GM21381 (cell line): ENCODE results near the gene XAGE1B.
"Not testable (repeated sequence)": the region's sequence is repeated elsewhere in the genome, so short reads cannot be mapped to it uniquely, and the experiment has no call there.

Experiments used
- ATAC-seq: cut with Tn5 transposase; IDR thresholded peaks from one replicate; pipeline ENCODE4 v1.9.1; 2021; ENCODE audit warnings: mild to moderate bottlenecking, moderate library complexity; ENCODE audit not compliant: unreplicated experiment

The XAGE1B gene, protein sequence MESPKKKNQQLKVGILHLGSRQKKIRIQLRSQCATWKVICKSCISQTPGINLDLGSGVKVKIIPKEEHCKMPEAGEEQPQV

DNA sequence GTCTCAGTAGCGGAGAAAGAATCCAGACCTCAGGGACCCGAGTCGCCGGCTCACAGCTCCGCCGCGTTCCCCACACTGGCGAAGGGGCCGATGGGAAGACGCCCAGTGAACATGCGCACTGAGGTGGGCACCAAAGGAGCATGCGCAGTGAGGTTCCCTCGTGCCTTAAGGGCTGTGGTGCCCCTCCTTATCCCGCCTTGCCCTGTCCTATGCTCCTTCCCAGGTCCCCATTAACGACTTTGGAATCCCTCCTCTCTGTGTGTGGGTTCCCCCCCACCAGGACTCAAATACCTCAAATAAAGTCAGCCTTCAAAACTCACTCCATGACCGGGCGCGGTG is at the start of gene XAGE1B:
Gene XAGE1B, minus strand, starts transcription at position 77 of the 339 bp plus-strand sequence. CDS start 1,536 bp downstream, outside the sequence.
- ATAC-seq, result not testable (repeated sequence)

GRCh38 chrX:52563105-52563504 is 46.2 kb upstream of the XAGE1B start:
- no peak for ATAC-seq

DNA sequence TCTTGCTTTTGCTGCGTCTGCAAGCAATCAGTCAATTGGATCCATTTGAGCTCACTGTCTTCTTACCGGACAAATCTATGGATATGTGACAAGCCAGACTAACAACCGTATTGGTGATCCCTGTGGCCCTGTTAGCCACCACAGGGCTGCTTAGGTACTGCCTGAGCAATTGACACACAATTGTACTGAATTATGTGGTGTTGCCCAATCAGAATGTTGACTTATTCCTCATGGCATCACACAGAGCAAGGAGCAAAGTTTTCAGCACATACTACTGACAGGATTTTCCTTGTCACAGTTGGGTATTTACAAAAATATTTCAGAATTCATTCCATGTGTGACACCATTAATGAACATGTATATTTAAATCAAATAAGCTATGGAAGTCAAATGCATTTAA is 41.3 kb upstream of the XAGE1B start:
- ATAC-seq, result no peak

GRCh38 chrX:52556741-52557140 is 39.9 kb upstream of the XAGE1B start:
- no peak for ATAC-seq

- no peak for ATAC-seq
Measured at GRCh38 chrX:52553995-52554642, 37.3 kb upstream of the XAGE1B start.

- ATAC-seq, result not testable (repeated sequence)
Measured at GRCh38 chrX:52548769-52549168, 31.9 kb upstream of the XAGE1B start.

- no peak for ATAC-seq
Measured at GRCh38 chrX:52544147-52544840, 27.4 kb upstream of the XAGE1B start.

DNA sequence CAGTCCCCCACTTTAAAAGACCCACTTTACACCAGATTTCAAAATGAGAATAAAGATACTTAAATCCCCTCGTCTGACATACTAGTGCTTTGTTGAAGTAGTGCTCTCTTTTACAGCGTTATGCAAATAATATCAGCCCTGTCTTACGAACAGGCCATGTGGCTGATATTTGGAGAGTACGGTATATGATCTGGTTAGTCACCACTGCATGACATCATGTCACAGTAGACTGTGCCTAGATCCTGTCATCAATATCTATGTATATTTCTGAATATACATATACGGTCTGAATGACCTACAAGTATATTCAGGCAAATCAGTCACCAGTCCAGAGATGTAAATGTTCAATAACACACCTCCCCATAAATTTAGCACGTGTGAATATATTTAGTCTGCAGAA is 25.4 kb upstream of the XAGE1B start:
- ATAC-seq, result no peak

DNA sequence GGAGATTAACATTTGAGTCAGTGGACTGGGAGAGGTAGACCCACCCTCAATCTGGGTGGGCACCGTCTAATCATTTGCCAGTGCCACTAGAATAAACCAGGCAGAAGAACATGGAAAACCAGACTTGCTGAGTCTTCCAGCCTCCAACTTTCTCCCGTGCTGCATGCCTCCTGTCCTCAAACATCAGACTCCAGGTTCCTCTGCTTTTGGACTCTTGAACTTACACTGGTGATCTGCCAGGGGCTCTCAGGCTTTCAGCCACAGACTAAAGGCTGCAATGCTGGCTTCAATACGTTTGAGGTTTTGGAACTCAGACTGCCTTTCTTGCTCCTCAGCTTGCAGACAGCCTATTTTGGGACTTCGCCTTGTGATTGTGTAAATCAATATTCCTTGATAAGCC is 24.2 kb upstream of the XAGE1B start:
- ATAC-seq, result not testable (repeated sequence)

GRCh38 chrX:52516110-52516986 is 515 bp downstream of the XAGE1B start:
- not testable (repeated sequence) for ATAC-seq

DNA sequence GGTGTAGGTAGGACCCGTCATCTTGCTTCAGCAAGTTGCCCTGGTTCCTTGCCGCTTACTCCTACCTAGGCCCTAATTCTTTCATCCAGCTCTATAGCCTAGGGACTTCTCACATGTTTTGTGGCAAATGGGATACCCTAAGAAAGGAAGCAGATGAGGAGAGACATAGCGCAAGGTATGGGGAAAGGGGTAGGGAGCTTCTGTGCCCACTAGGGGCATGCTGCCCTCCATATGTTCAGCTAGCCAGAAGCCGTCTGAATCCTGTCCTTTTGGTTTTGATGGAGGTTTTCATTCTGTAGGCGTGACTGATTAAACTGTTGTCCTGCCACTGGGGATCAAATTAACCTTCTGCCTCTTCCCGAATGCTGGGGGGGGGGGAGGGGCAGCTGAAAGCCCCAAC is 5.7 kb downstream of the XAGE1B start:
- not testable (repeated sequence) for ATAC-seq

GRCh38 chrX:52509916-52510315 is 6.9 kb downstream of the XAGE1B start:
- ATAC-seq, result no peak

GRCh38 chrX:52507331-52507730 is 9.5 kb downstream of the XAGE1B start:
- no peak for ATAC-seq

DNA sequence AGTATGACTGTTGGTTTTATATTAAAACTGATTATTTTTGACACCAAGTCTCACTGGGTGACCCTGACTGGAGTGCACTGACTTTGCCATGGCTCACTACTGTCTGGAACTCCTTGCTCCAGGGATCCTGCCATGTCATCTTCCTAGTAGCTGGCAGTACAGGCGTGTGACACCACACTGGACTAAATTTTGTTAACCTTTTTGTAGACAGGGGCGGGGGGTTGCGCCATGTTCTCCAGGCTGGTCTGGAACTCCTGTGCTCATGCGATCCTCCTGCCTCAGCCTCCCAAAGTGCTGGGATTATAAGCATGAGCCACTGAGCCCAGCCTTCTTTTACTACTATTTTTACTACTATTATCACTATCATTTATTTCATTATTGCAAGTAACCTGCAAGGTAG is 12.3 kb downstream of the XAGE1B start:
- ATAC-seq, result no peak

DNA sequence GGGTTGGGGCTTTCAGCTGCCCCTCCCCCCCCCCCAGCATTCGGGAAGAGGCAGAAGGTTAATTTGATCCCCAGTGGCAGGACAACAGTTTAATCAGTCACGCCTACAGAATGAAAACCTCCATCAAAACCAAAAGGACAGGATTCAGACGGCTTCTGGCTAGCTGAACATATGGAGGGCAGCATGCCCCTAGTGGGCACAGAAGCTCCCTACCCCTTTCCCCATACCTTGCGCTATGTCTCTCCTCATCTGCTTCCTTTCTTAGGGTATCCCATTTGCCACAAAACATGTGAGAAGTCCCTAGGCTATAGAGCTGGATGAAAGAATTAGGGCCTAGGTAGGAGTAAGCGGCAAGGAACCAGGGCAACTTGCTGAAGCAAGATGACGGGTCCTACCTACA is 15.5 kb downstream of the XAGE1B start:
- ATAC-seq, result not testable (repeated sequence)

DNA sequence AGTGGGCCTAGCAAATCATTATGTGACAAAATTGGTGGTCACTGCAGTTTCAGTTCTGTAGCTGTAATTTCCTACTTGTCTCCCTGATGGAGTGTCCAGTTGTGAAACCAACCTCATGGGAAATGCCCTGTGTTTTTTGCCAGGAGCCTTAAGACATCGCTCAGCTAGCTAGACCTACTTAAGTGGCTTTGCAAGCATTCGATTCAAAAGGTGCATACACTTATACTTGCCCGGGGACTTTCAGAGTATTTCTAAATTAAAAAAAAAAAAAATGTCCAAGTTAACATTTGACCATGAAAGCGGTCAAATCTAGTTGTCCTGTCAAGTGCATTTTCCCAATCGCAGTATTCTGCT is 20.5 kb downstream of the XAGE1B start:
- ATAC-seq, result not testable (repeated sequence)

GRCh38 chrX:52495545-52496418 is 21.1 kb downstream of the XAGE1B start, which contains the start of gene XAGE1A:
Gene XAGE1A, plus strand, starts transcription at chrX:52495808. Its CDS starts 1,554 bp downstream, at chrX:52497362.
- ATAC-seq, result not testable (repeated sequence)

GRCh38 chrX:52471301-52471700 is 45.6 kb downstream of the XAGE1B start:
- not testable (repeated sequence) for ATAC-seq
